Lower leg skin (tissue), 4 donors: ENCODE data around the gene C16orf92. TPM values are rescaled to one million over a fixed set of nuclear protein-coding genes. Genes with fewer than 3 reads are reported as not detected.
A peak's percentile ranks its signal among the peaks of the same experiment; 100 is the strongest.

Source experiments
- DNase-seq, 2 donors: peaks; one replicate each; pipeline ENCODE4 v3.0.0-alpha.2; 2019; ENCODE audit warnings: low spot score in 2 of 2
- H3K4me3 ChIP-seq: fragments of 200-600 bp; sonication (generic); 2 replicates; pipeline ENCODE4 v1.5.1; 2017; ENCODE audit warnings: mild to moderate bottlenecking, low read depth; ENCODE audit not compliant: poor library complexity, severe bottlenecking
- POLR2A ChIP-seq, 2 donors: fragments of 450-650 bp; IDR thresholded peaks; one replicate each; pipeline ENCODE4 v1.6.1; 2016 to 2017; ENCODE audit warnings: antibody characterized with exemption in 2 of 2, mild to moderate bottlenecking in 1 of 2, moderate library complexity in 1 of 2
- WGBS, 2 donors: methylation state at CpG; one replicate each; pipeline ENCODE4 v1.1.5; 2018; 5-methylcytosine and 5-hydroxymethylcytosine counted together
- intact Hi-C: fragments of 100-400 bp; cut with DNase I; formaldehyde crosslinking; loops from one replicate; pipeline ENCODE4 v1.15.0; 2023; ENCODE audit warnings: low total_unique reads
- total RNA-seq, 4 donors: library from RNA; depleted of rRNA; stranded (reverse); fragments of >200 nt; gene quantifications; one replicate each; pipeline ENCODE4 v1.1.0, GENCODE V29; 2016
- TF ChIP-seq, protein P1 (sequence below), 3 donors: fragments of 450-650 bp; IDR thresholded peaks; one replicate each; pipeline ENCODE4 v1.5.1; 2016; ENCODE audit warnings: antibody characterized with exemption in 3 of 3, mild to moderate bottlenecking in 3 of 3, moderate library complexity in 2 of 3

Gene C16orf92
- total RNA-seq, 4 donors from 2014 or later = not detected

DNA sequence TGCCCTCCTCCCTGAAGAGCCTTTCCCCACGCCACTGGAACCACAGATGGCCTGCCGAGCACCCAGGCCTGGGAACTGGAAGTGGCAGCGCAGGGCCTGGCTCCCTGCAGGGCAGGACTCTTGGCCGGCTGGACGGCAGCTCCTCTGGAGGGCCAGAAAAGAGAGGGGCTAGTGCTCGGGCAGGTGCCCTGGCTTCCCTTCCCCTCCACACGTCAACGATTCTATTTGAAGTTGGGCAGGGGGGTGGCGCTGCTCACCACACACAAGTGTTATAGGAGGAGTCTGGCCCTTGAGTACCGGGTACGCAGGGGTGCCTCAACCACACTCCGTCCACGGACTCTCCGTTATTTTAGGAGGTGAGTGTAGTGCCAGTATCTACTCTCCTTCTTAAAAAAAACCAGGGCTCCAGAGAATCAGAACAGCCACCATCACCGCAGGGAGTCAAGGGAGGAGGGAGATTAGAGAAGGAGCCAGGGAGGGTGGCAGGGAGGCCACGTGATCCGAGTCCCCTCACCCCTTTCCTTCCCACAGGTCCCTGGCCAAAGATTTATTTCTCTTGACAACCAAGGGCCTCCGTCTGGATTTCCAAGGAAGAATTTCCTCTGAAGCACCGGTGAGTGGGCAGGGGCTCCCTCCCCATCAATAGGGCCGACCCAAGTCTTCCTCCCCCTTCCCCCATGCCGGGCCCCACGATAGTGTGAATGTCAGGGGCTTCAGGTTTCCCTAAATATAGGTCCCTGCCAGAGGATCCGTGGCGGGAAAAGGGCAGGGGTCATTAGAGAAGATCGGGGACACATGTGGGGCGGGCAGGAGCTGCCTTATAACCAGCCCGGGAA is 41.1 kb downstream of the C16orf92 start:
- H3K4me3 ChIP-seq = peak overlapping the region; percentile 39
- TF ChIP-seq, protein P1, sequence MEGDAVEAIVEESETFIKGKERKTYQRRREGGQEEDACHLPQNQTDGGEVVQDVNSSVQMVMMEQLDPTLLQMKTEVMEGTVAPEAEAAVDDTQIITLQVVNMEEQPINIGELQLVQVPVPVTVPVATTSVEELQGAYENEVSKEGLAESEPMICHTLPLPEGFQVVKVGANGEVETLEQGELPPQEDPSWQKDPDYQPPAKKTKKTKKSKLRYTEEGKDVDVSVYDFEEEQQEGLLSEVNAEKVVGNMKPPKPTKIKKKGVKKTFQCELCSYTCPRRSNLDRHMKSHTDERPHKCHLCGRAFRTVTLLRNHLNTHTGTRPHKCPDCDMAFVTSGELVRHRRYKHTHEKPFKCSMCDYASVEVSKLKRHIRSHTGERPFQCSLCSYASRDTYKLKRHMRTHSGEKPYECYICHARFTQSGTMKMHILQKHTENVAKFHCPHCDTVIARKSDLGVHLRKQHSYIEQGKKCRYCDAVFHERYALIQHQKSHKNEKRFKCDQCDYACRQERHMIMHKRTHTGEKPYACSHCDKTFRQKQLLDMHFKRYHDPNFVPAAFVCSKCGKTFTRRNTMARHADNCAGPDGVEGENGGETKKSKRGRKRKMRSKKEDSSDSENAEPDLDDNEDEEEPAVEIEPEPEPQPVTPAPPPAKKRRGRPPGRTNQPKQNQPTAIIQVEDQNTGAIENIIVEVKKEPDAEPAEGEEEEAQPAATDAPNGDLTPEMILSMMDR (IDR thresholded peaks at IDR 0.05) = no peak
- no peak for TF ChIP-seq POLR2A (IDR thresholded peaks at IDR 0.05)
- peak; percentile 73 to 95 for DNase-seq
- intact Hi-C loops = loop anchor here (5.0 kb wide), 1 partner anchor 102 kb away; the partner anchor contains the start of gene TMEM219
- WGBS, 2 donors = 4 to 5% methylated on average over 23 to 24 of the region's 27 CpGs

DNA sequence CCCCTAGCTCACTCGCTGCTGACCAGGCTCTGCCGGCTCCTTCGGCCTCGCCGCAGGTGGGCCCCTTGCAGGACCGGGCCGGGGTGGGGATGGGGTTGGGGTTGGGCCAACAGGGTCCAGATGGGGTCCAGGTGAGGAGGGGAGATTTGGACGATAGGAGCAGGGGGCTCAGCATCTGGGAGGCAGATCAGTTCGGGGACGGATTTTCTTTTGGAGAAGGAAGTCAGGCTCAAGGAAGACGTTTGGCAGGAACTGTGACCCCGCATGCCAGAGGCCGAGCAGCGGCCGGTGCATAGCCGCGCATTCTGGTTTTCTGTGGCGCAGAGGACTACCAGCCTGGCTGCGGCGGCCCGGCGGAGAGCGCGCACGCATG is 41.7 kb downstream of the C16orf92 start:
- TF ChIP-seq, protein P1 (IDR thresholded peaks at IDR 0.05) = no peak
- peak in 1 of 2 donors; percentile 5 for TF ChIP-seq POLR2A (IDR thresholded peaks at IDR 0.05)
- 0% methylated on average over 17 of the region's 25 CpGs for WGBS, 2 donors
- DNase-seq = no peak
- intact Hi-C loops = loop anchor here (5.0 kb wide), 1 partner anchor 102 kb away; the partner anchor contains the start of gene TMEM219
- H3K4me3 ChIP-seq = peak overlapping the region; percentile 39

DNA sequence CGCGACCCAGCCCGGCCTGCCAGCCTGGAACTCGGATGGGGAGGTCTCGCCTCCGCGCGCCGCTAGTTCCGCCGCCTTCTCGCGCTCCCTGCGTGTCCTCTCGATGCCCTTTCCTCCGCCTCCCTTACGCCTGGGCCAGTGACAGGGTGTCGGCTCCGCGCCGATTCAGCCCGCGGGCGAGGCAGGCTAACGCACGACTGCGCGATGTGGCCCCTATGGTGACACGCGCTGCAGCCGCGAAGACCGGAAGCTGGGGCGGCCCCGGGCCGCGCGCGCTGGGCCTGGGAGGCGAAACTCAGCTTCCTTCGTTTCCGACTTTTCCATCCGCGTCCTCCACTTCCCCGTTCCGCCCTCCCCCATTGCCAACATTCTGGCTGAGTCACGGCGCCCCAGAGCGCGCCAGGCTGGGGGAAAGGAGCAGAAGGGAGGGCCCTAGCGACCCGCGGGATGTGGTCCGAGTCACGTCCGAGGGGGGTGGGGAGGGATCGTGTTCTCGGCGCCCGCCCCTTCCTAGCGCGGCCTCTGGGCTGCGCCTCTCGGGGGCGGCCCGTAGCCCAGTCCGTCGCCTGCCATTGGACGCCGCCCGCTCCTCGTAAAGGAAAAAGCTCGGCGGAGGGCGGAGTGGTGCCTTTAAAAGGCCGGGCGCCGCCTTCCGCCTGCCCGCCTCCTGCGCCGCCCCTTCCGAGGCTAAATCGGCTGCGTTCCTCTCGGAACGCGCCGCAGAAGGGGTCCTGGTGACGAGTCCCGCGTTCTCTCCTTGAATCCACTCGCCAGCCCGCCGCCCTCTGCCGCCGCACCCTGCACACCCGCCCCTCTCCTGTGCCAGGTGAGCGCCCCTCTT is 42.3 kb downstream of the C16orf92 start, which contains the start of gene ALDOA:
ALDOA (plus strand) TSS at position 659 of the 841 bp plus-strand sequence. CDS start 1,138 bp downstream, outside the sequence.
- TF ChIP-seq, protein P1 (IDR thresholded peaks at IDR 0.05) = no peak
- TF ChIP-seq POLR2A (IDR thresholded peaks at IDR 0.05) = peak in 1 of 2 donors; percentile 95
- peak within 1 kb of the TSS; percentile 98 for H3K4me3 ChIP-seq
- peak; percentile 96 to 99 for DNase-seq
- 0 to 1% methylated on average over 55 to 80 of the region's 99 CpGs for WGBS, 2 donors
- intact Hi-C loops = no loop called here

DNA sequence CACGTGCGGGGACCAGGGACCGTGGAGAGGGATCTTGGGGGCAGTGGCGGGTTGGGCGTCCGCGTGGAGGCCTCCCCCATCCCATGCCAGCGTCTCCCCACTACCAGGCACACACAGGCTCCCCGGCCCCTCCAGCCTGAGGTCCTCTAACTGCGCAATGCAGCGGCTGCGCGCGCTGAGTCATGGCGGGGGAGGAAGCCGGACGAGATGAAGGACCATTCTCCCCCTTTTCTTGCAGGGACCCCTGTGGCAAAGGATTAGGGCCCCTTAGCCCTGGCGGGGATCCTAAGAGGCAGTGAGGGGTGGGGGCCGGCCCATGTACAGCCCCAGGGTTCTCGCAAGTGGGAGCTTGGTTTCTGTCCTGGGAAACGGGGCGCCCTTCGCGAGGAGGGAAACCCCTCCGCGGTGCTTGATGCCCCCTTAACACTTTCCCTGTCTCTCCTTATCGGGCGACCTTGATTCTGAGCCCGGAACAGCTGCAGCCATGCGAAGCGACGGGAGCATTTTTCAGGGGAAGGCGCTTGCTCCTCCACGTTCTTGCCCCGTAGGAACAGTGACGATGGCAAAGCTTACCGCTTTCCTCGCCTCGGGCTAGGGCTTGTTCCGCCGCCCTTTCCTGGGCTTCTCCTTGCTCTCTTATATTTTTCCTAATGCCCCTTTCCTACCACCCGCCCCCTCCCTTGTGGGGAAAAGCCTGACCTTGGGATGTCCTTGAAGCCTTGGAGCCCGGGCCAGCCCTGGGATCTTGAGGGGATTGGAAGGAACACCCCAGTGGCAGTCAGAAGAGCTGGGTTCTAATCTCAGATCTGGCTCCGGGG is 43.2 kb downstream of the C16orf92 start:
- H3K4me3 ChIP-seq = peak overlapping the region; percentile 98
- 0 to 1% methylated on average over 42 of the region's 44 CpGs for WGBS, 2 donors
- no peak for TF ChIP-seq POLR2A (IDR thresholded peaks at IDR 0.05)
- TF ChIP-seq, protein P1 (IDR thresholded peaks at IDR 0.05) = no peak
- intact Hi-C loops = no loop called here
- no peak for DNase-seq
